HG03442 (cell line): ENCODE measurements around the gene ZNF474.

ENCODE experiments used
- ATAC-seq: cut with Tn5 transposase; IDR thresholded peaks from one replicate; pipeline ENCODE4 v1.9.1; 2021; ENCODE audit warnings: mild to moderate bottlenecking, moderate library complexity; ENCODE audit not compliant: unreplicated experiment

Gene ZNF474

GRCh38 chr5:122152266-122152900 is 23.0 kb downstream of the ZNF474 start:
- ATAC-seq: no peak

- no peak for ATAC-seq
These were observed 23.9 kb downstream of the ZNF474 start for GRCh38 chr5:122153230-122153629.

DNA sequence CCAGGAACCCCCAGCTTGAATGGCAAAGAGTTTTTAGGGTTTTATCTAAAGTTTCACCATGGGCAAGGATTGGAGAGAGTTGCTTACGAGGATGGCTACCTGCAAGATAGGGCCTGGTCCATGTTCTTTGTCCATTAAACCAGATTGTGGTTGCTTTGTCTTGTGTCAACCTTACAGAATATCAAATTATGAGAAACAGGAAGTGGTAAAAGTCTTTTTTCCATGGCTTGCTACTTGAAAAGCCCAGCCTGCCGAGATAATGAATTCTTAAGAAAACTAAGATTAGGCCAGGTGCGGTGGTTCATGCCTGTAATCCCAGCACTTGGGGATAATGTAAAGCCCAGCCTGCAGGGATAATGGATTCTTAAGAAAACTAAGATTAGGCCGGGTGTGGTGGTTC is 24.4 kb downstream of the ZNF474 start:
- ATAC-seq: no peak

- no peak for ATAC-seq
These were observed 25.1 kb downstream of the ZNF474 start for GRCh38 chr5:122154491-122154890.

DNA sequence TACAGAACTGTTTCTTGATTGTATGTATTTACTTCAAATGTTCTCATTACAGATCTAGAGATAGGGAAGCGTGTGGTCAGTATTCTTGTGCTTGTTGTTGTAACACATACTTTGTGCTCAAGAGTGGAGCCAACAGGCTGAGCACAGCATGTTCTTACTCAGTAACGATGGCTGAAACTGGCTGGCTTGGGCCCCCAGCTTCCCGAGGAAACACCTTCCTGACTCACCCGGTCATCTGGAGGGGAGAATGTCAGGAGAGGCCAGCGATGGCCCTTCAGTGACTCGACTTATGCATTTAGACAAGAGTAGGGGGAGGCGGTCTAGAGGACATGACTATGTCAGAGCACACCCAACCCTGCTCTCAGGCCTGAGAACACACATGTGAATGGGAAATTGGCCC is 25.6 kb downstream of the ZNF474 start:
- ATAC-seq: no peak

GRCh38 chr5:122155546-122155945 is 26.2 kb downstream of the ZNF474 start:
- ATAC-seq: no peak

GRCh38 chr5:122156724-122157325 is 27.5 kb downstream of the ZNF474 start:
- ATAC-seq: no peak

DNA sequence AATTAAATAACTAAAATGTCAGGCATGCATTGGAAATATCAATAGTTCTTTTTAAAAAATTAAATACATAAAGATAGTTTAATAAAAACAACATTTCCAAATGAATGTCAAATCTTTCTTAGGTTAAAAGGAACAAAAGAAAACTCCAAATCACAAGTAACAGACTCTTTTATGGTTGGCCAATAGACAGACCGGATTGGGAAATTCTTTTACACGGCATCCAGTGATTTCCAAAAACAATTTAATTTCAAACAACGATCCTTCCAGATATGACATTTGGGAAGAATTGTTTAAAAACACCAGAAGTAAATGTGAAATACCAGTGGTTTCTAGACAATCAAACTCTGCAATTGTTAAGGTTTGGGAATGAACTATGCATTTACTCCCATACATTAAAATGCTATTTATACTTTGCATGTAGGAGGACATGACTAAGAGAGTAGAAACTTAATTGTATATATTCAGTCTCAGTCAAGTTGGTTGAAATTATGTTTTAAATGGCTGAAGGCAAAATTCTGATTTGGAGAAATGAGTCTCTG is 32.8 kb downstream of the ZNF474 start:
- ATAC-seq: no peak

GRCh38 chr5:122163121-122164069 is 34.0 kb downstream of the ZNF474 start:
- no peak for ATAC-seq

DNA sequence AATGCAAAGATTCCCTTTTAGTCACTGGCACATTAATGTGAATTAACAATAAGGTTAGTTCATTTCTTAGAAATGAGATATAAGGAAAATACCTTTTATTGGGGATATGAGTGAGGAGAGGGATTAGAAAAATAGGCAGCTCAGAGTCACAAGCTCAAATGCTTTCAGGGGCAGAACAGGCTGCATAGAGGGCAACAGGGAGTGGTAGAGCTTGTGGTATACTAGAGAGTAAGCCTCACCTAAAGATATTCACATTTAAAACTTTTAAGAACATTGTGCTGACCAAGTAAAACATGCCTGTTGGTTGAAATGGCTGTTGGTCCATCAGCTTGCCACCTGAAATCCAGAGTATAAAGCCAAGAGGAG is 34.7 kb downstream of the ZNF474 start:
- no peak for ATAC-seq

DNA sequence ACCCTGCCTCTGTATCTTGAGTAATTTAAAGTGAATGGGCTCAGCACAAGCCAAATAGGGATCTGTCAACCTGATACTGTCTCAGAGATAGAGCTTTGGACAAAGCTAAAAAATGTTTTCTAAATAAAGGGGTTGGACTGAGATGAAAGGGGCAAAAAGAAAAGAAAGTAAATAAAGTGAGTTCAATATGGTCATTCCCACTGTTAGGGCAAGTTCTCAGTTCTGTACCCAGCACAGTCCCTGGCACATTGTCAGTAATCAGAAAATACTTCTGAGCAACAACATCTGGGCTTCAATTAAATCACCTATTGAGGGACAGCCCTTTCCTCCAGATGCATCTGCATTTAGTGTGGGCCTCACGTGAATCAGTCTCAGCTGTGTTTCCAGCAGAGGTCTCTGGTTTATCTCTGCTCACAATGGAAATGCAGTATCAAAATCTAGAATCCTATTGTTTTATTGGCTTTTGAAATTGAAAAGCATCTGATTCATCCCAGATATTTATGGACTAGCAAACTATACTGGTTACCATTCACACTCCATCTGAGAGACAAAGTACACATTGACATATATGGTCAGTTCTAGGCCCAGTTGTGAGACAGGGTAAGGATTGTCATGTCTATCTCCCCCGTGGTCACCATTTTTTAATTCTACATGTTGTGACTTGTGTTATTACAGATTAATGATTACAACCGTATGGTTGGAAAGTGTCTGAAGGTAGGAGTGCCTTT is 35.6 kb downstream of the ZNF474 start:
- no peak for ATAC-seq

DNA sequence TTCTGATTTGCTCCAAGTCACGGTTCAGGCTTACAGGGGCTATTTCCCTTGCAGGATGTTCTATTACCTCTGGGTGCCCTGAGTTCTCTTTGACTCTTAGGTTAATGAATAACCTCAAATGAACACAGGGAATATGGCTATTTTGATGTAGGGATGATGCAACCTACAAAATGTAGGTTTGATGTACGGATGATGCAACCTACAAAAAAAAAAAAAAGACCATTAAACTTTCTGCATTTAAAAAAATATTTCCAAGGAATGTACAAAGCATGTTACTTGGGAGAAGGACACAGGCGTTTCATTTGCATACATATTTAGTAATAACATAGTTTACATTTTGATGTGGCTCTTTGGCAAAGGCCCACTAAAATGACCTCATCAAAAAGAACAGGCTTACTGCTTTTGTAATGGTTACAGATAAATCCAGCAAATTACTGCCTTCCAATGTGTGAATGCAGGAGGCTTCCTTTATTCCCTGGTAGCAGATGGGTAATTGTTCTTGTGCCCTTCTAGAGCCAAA is 36.3 kb downstream of the ZNF474 start:
- ATAC-seq: no peak

DNA sequence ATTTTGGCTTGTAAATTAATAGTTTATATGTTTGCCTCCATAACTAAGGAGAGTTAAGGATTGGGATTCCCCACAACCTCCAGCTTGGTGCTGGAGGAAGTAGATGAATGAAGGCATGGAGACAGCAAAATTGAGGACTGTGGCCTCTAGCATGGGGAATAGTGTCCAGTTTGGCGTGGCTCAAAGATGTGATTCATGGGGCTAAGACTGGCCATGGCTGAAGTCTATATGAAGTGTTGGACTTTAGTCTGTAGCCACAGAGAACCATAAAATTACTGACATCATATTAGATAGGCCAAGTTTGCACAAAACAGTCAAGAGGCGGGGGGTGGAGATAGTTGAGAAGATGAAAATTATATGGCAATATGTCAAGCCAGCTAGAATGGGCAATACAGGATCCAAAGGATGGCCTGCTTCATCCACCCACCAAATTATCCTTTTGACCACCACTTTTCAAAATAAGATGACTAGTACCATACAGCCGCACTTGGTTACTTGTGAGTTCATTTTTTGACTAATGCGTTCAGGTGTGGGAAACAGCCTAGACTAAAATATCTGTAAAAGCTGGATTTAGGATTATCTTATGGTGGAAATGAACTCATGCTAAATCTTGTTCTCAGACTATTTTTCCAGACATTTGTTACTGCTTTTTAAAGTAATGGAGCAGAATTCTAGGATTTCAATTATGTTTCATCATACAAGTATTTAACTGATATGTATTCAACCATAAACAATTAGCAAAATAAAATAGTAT is 40.2 kb downstream of the ZNF474 start:
- ATAC-seq: no peak

DNA sequence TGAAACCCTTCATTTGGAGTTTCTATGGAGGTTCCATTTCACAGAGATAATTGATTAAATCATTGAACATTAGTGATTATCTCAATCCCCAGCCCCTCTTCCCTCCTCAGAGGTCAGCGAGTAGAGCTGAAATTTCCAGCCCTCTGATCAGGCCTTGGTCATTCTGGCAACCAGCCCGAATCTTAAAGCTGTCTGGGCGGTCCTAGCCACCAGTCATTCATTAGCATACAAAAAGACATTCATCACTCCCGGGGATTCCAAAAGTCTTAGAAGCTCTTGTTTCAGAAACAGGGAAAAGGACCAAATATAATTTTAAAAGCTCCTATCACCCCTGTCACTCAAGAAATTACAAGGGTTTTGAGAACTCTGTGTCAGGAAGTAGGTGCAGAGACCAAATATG is 41.3 kb downstream of the ZNF474 start:
- no peak for ATAC-seq

DNA sequence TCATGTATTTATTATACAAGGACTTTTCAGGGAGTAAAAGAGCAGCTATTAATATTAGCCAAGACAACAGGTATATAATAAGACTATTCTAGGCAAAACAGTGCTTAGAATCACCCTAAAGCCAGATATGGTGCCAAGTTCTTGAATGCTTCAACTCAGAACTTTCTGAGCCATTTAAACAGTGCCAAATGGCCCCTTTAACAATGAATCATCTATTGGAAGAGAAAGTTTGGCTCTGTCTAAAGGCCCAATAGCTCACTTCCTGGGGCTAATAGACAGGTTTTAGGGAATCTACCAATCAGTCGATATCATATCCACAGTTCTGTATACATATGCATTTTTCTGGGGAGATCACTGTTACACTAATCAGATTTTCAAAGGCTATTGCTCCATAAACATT is 42.9 kb downstream of the ZNF474 start:
- no peak for ATAC-seq

DNA sequence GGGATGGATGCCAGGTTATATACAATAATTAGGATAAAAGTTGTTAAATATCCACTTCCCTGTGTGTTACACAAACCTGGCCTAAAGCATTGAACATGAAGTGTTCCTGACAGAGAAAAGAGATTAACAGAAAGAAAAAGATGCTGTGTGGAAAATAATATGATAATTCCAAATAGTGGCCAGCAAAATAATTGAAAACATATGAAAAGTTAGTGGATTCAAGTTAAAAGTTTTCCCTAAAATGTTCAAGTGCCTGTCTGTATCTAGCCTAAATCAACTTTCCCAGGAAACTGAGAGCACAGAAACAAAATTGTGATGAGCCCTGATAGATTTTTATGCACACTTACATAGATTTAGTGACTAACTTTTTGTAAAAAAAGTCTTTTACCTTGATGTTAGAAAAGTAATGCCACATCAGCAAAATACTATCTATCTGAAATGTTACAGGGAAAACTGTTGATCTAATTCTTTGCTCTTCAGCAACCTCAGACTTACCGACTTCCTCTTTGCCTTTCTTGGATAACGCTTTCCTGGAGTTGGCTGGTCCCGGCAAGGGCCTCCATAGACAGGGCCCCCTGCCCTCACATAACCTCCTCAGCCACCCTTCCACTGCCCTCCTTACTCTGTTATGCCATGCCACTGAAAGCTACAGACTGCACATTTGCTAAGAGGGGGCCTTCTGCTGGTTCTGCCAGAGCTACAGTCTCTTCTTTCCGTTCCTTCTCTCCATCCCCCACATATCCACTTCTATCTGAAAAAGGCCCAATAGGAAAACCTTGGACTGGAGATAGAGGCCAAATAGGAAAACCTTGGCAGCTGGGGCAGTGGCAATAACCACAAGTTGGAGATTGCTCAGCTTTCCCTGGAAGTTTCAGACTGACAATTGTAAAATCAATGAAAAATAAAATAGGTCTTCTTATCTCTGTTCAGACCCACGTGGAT is 44.4 kb downstream of the ZNF474 start:
- ATAC-seq: no peak

DNA sequence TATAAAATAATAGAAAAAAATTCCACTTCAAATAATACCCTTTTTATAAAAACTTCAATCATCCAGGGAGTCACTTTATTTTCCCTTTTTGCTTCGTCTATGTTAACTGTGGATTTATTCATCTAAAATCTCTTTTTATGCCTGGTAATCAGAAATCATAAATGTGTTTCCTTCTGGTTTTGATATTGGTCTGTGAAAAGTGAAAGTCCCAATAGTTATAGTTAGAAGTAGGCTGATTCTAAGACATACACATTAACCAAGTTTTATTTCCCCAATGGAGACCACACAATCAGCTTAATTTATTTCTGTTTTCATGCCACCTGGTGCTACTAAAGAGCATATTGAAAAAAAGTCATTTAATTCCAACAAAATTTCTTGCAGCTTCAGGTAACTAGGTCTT is 45.7 kb downstream of the ZNF474 start:
- ATAC-seq: no peak

GRCh38 chr5:122175852-122176251 is 46.5 kb downstream of the ZNF474 start:
- ATAC-seq: no peak

- ATAC-seq: no peak
These were observed 47.8 kb downstream of the ZNF474 start for GRCh38 chr5:122177161-122177560.
